Measurements from ENCODE around the gene CNTF.

CNTF gene

DNA sequence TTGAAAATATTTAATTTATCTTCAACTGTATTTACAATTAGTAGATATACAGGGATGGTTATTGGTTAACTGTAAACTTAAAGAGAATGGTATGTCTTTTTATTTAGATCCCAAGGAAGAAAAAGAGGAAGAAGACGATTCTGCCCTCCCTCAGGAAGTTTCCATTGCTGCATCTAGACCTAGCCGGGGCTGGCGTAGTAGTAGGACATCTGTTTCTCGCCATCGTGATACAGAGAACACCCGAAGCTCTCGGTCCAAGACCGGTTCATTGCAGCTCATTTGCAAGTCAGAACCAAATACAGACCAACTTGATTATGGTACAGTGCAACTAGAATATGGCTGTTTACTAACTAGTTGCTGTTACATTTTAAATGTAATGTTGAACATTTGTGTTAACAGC is 12.7 kb upstream of the CNTF start:
- Histone ChIP-seq H2BK120ac (ENCODE audit: low read depth, low read length) (no peak overlapping the region), H4K5ac (ENCODE audit: low read length) (no peak overlapping the region), H4K8ac (ENCODE audit: low read depth, low read length) (no peak overlapping the region), H3K9ac (ENCODE audit: low read length) (no peak overlapping the region), H3K27ac (ENCODE audit: low read depth, low read length) (no peak overlapping the region), H3K79me1 (ENCODE audit: low read length) (peaks cover 3% of the 10 kb centered on the region), H3K4me1 (ENCODE audit: control insufficient read depth, low read depth, low read length) (no peaks in the 10 kb centered on the region), H2BK15ac (replicated peaks; ENCODE audit: low read depth) (no peak overlapping the region), H3K18ac (ENCODE audit: low read length) (no peak overlapping the region), H3K36me3 (ENCODE audit: control insufficient read depth, insufficient read depth, low read length) (peaks cover 1% of the 10 kb centered on the region), H3K23ac (ENCODE audit: low read length) (no peak overlapping the region), H3K4me3 (ENCODE audit: low read length) (no peak overlapping the region), H2BK5ac (ENCODE audit: low read length) (no peak overlapping the region), H3K56ac (ENCODE audit: low read length) (no peak overlapping the region), H3K4ac (ENCODE audit: low read depth, low read length) (no peak overlapping the region), H3K4me2 (ENCODE audit: low read length) (no peak overlapping the region), H2AK5ac (ENCODE audit: low read length) (no peak overlapping the region), H3K79me2 (ENCODE audit: control insufficient read depth, insufficient read depth, low read length) (peaks cover 9% of the 10 kb centered on the region), H3K27me3 (ENCODE audit: insufficient read depth, low read length, poor library complexity) (no peaks in the 10 kb centered on the region)
- DNase-seq: no peak
- WGBS (ENCODE audit: extremely low coverage, insufficient coverage, low lambda C conversion rate): no CpG with 5 or more reads among the region's 8 CpGs

GRCh38 chr11:58613228-58613627 is 9.2 kb upstream of the CNTF start:
- Histone ChIP-seq H3K79me1 (ENCODE audit: low read length) (peaks cover 3% of the 10 kb centered on the region), H2BK120ac (ENCODE audit: low read depth, low read length) (no peak overlapping the region), H3K36me3 (ENCODE audit: control insufficient read depth, insufficient read depth, low read length) (peaks cover 5% of the 10 kb centered on the region), H3K56ac (ENCODE audit: low read length) (no peak overlapping the region), H3K9ac (ENCODE audit: low read length) (no peak overlapping the region), H3K18ac (ENCODE audit: low read length) (no peak overlapping the region), H4K8ac (ENCODE audit: low read depth, low read length) (no peak overlapping the region), H3K23ac (ENCODE audit: low read length) (no peak overlapping the region), H3K4me2 (ENCODE audit: low read length) (no peak overlapping the region), H3K4ac (ENCODE audit: low read depth, low read length) (no peak overlapping the region), H3K27ac (ENCODE audit: low read depth, low read length) (no peak overlapping the region), H3K27me3 (ENCODE audit: insufficient read depth, low read length, poor library complexity) (no peaks in the 10 kb centered on the region), H4K5ac (ENCODE audit: low read length) (no peak overlapping the region), H3K4me3 (ENCODE audit: low read length) (no peak overlapping the region), H2AK5ac (ENCODE audit: low read length) (no peak overlapping the region), H3K4me1 (ENCODE audit: control insufficient read depth, low read depth, low read length) (no peaks in the 10 kb centered on the region), H2BK5ac (ENCODE audit: low read length) (no peak overlapping the region), H2BK15ac (replicated peaks; ENCODE audit: low read depth) (no peak overlapping the region), H3K79me2 (ENCODE audit: control insufficient read depth, insufficient read depth, low read length) (no peaks in the 10 kb centered on the region)
- DNase-seq: no peak
- no CpG with 5 or more reads among the region's 2 CpGs for WGBS (ENCODE audit: extremely low coverage, insufficient coverage, low lambda C conversion rate)

DNA sequence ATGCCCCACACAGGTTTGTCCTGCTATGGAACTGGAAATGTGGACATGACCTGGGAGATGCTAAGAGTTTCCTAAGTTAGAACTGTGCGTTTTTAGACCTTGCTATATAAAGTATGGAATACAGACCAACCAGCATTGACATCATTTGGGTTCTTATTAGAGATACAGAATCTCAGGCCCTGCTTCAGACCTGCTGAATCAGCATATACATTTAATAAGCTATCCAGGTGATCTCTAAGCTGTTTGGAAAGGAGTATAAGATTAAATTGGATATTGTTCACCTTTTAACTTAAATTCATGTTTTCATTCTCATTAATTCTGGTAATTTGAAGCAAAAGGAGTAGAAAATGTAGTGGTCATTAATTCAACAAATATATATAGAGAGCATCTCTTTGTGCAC is 6.9 kb upstream of the CNTF start:
- no peak overlapping the region for H3K23ac ChIP-seq (ENCODE audit: low read length)
- no peak overlapping the region for H3K4me3 ChIP-seq (ENCODE audit: low read length)
- H4K5ac ChIP-seq (ENCODE audit: low read length): no peak overlapping the region
- no CpG with 5 or more reads among the region's 1 CpG for WGBS (ENCODE audit: extremely low coverage, insufficient coverage, low lambda C conversion rate)
- H3K27me3 ChIP-seq (ENCODE audit: insufficient read depth, low read length, poor library complexity): no peaks in the 10 kb centered on the region
- no peaks in the 10 kb centered on the region for H3K79me2 ChIP-seq (ENCODE audit: control insufficient read depth, insufficient read depth, low read length)
- no peaks in the 10 kb centered on the region for H3K4me1 ChIP-seq (ENCODE audit: control insufficient read depth, low read depth, low read length)
- H3K4ac ChIP-seq (ENCODE audit: low read depth, low read length): no peak overlapping the region
- no peak overlapping the region for H3K4me2 ChIP-seq (ENCODE audit: low read length)
- H4K8ac ChIP-seq (ENCODE audit: low read depth, low read length): no peak overlapping the region
- no peak overlapping the region for H2BK120ac ChIP-seq (ENCODE audit: low read depth, low read length)
- no peak overlapping the region for H3K56ac ChIP-seq (ENCODE audit: low read length)
- H2BK5ac ChIP-seq (ENCODE audit: low read length): no peak overlapping the region
- no peak overlapping the region for H2AK5ac ChIP-seq (ENCODE audit: low read length)
- no peak overlapping the region for H3K27ac ChIP-seq (ENCODE audit: low read depth, low read length)
- H3K36me3 ChIP-seq (ENCODE audit: control insufficient read depth, insufficient read depth, low read length): peaks cover 8% of the 10 kb centered on the region
- H3K9ac ChIP-seq (ENCODE audit: low read length): no peak overlapping the region
- H3K79me1 ChIP-seq (ENCODE audit: low read length): no peaks in the 10 kb centered on the region
- no peak overlapping the region for H2BK15ac ChIP-seq (replicated peaks; ENCODE audit: low read depth)
- H3K18ac ChIP-seq (ENCODE audit: low read length): no peak overlapping the region
- no peak for DNase-seq

- Histone ChIP-seq H2BK5ac (ENCODE audit: low read length) (no peak overlapping the region), H3K27ac (ENCODE audit: low read depth, low read length) (no peak overlapping the region), H3K4me3 (ENCODE audit: low read length) (no peak overlapping the region), H2BK120ac (ENCODE audit: low read depth, low read length) (no peak overlapping the region), H3K18ac (ENCODE audit: low read length) (no peak overlapping the region), H4K8ac (ENCODE audit: low read depth, low read length) (no peak overlapping the region), H3K23ac (ENCODE audit: low read length) (no peak overlapping the region), H3K4me1 (ENCODE audit: control insufficient read depth, low read depth, low read length) (no peaks in the 10 kb centered on the region), H3K79me1 (ENCODE audit: low read length) (peaks cover under 1% of the 10 kb centered on the region), H3K9ac (ENCODE audit: low read length) (no peak overlapping the region), H3K4me2 (ENCODE audit: low read length) (no peak overlapping the region), H4K5ac (ENCODE audit: low read length) (no peak overlapping the region), H3K56ac (ENCODE audit: low read length) (no peak overlapping the region), H2BK15ac (replicated peaks; ENCODE audit: low read depth) (no peak overlapping the region), H2AK5ac (ENCODE audit: low read length) (no peak overlapping the region), H3K79me2 (ENCODE audit: control insufficient read depth, insufficient read depth, low read length) (no peaks in the 10 kb centered on the region), H3K4ac (ENCODE audit: low read depth, low read length) (no peak overlapping the region), H3K36me3 (ENCODE audit: control insufficient read depth, insufficient read depth, low read length) (peaks cover 8% of the 10 kb centered on the region), H3K27me3 (ENCODE audit: insufficient read depth, low read length, poor library complexity) (no peaks in the 10 kb centered on the region)
- no CpG with 5 or more reads among the region's 4 CpGs for WGBS (ENCODE audit: extremely low coverage, insufficient coverage, low lambda C conversion rate)
- no peak for DNase-seq
Observed at GRCh38 chr11:58616594-58616993, 5.9 kb upstream of the CNTF start.

DNA sequence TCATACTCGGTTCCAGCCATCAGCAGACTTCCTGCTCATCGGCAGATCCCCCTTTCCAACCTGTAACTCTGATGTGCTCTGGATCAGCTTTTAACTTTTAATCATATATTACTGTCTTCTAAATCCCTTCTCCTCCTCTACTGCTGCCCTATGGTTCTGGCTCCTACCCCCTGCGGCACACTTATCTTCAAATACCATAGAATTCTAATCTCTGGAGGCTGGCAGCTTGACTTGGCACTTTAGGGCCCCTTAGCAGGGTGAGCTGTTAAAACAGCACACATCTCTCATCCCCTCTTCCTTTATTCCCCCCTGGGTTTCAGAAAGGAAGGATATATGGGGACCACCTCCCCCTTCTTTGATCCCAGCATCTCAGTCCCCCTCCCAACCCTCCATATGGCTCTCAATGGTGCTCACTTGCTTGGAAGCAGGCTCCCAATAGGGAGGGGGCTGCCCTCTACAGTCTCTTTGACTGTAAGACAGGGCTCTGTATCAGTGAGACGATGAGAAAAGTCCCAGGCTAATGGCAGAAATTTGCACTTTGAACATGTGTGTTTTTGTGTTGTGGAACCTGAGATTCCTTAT is 4.4 kb upstream of the CNTF start:
- WGBS (ENCODE audit: extremely low coverage, insufficient coverage, low lambda C conversion rate): no CpG with 5 or more reads among the region's 4 CpGs
- no peak overlapping the region for H4K8ac ChIP-seq (ENCODE audit: low read depth, low read length)
- peak; percentile 59 for DNase-seq
- H3K27me3 ChIP-seq (ENCODE audit: insufficient read depth, low read length, poor library complexity): no peaks in the 10 kb centered on the region
- H3K56ac ChIP-seq (ENCODE audit: low read length): no peak overlapping the region
- peaks cover 6% of the 10 kb centered on the region for H3K36me3 ChIP-seq (ENCODE audit: control insufficient read depth, insufficient read depth, low read length)
- H3K18ac ChIP-seq (ENCODE audit: low read length): no peak overlapping the region
- H2BK5ac ChIP-seq (ENCODE audit: low read length): no peak overlapping the region
- no peak overlapping the region for H2BK15ac ChIP-seq (replicated peaks; ENCODE audit: low read depth)
- H3K79me2 ChIP-seq (ENCODE audit: control insufficient read depth, insufficient read depth, low read length): no peaks in the 10 kb centered on the region
- H2AK5ac ChIP-seq (ENCODE audit: low read length): no peak overlapping the region
- H3K23ac ChIP-seq (ENCODE audit: low read length): no peak overlapping the region
- no peak overlapping the region for H3K9ac ChIP-seq (ENCODE audit: low read length)
- peaks cover 2% of the 10 kb centered on the region for H3K79me1 ChIP-seq (ENCODE audit: low read length)
- H3K4ac ChIP-seq (ENCODE audit: low read depth, low read length): no peak overlapping the region
- no peak overlapping the region for H2BK120ac ChIP-seq (ENCODE audit: low read depth, low read length)
- no peaks in the 10 kb centered on the region for H3K4me1 ChIP-seq (ENCODE audit: control insufficient read depth, low read depth, low read length)
- no peak overlapping the region for H3K27ac ChIP-seq (ENCODE audit: low read depth, low read length)
- H3K4me3 ChIP-seq (ENCODE audit: low read length): no peak overlapping the region
- H4K5ac ChIP-seq (ENCODE audit: low read length): no peak overlapping the region
- H3K4me2 ChIP-seq (ENCODE audit: low read length): no peak overlapping the region

GRCh38 chr11:58621586-58622262 is 741 bp upstream of the CNTF start:
- Histone ChIP-seq H3K18ac (ENCODE audit: low read length) (no peak overlapping the region), H3K4ac (ENCODE audit: low read depth, low read length) (no peak overlapping the region), H4K8ac (ENCODE audit: low read depth, low read length) (no peak overlapping the region), H3K27ac (ENCODE audit: low read depth, low read length) (no peak overlapping the region), H2BK15ac (replicated peaks; ENCODE audit: low read depth) (no peak overlapping the region), H4K5ac (ENCODE audit: low read length) (no peak overlapping the region), H3K4me3 (ENCODE audit: low read length) (no peak overlapping the region), H2AK5ac (ENCODE audit: low read length) (no peak overlapping the region), H3K4me2 (ENCODE audit: low read length) (no peak overlapping the region), H3K79me1 (ENCODE audit: low read length) (peaks cover 2% of the 10 kb centered on the region), H3K36me3 (ENCODE audit: control insufficient read depth, insufficient read depth, low read length) (peaks cover 18% of the 10 kb centered on the region), H3K4me1 (ENCODE audit: control insufficient read depth, low read depth, low read length) (no peaks in the 10 kb centered on the region), H3K56ac (ENCODE audit: low read length) (no peak overlapping the region), H3K79me2 (ENCODE audit: control insufficient read depth, insufficient read depth, low read length) (no peaks in the 10 kb centered on the region), H2BK120ac (ENCODE audit: low read depth, low read length) (no peak overlapping the region), H3K9ac (ENCODE audit: low read length) (no peak overlapping the region), H3K23ac (ENCODE audit: low read length) (no peak overlapping the region), H2BK5ac (ENCODE audit: low read length) (no peak overlapping the region), H3K27me3 (ENCODE audit: insufficient read depth, low read length, poor library complexity) (no peaks in the 10 kb centered on the region)
- no peak for DNase-seq
- WGBS (ENCODE audit: extremely low coverage, insufficient coverage, low lambda C conversion rate): no CpG with 5 or more reads among the region's 4 CpGs
